Common myeloid progenitor, CD34-positive (primary cell): ENCODE data around the gene FRMD4A.

ENCODE experiments used
- CTCF ChIA-PET: fragments of 350-600 bp; sonication (Branson Sonifier 250); formaldehyde crosslinking; loops from one replicate; lab custom pipeline; 2021; ENCODE audit warnings: antibody characterized with exemption; lab: Charles Lee
- POLR2A ChIA-PET: fragments of 350-600 bp; sonication (Branson Sonifier 250); formaldehyde crosslinking; loops from one replicate; lab custom pipeline; 2021; ENCODE audit warnings: antibody characterized with exemption; lab: Charles Lee
- DNase-seq, 3 donors: peaks; one replicate each; pipeline versions ENCODE4 v3.0.0 to v3.0.0-alpha.2; 2013
- H3K27ac ChIP-seq, 2 experiments: 1 replicate in 1 of 2; 2 replicates in 1 of 2; pipeline ENCODE4 v1.7.0; 2013; ENCODE audit warnings: inconsistent platforms in 2 of 2, low read length in 2 of 2, mild to moderate bottlenecking in 2 of 2, low read depth in 1 of 2, moderate library complexity in 1 of 2; ENCODE audit not compliant: severe bottlenecking in 2 of 2, insufficient read depth in 1 of 2, poor library complexity in 1 of 2
- H3K27me3 ChIP-seq, 5 experiments: replicated peaks in 2 of 5; 1 replicate in 3 of 5; 2 replicates in 2 of 5; pipeline versions ENCODE4 v1.6.1 to v1.7.0; 2013; ENCODE audit warnings: low read length in 4 of 5, mild to moderate bottlenecking in 2 of 5, moderate library complexity in 2 of 5, inconsistent platforms in 1 of 5; ENCODE audit not compliant: insufficient read depth in 5 of 5, control insufficient read depth in 4 of 5
- H3K36me3 ChIP-seq, 4 experiments: 1 replicate in 2 of 4; 2 replicates in 2 of 4; pipeline versions ENCODE4 v1.6.1 to v1.7.0; 2013; ENCODE audit warnings: low read length in 3 of 4, control low read depth in 1 of 4, mild to moderate bottlenecking in 1 of 4; ENCODE audit not compliant: control insufficient read depth in 4 of 4, insufficient read depth in 4 of 4
- H3K4me1 ChIP-seq, 4 experiments: 1 replicate in 3 of 4; 2 replicates in 1 of 4; pipeline versions ENCODE4 v1.6.1 to v1.7.1; 2013; ENCODE audit warnings: low read length in 3 of 4, mild to moderate bottlenecking in 3 of 4, control low read depth in 1 of 4, inconsistent platforms in 1 of 4, moderate library complexity in 1 of 4; ENCODE audit not compliant: control insufficient read depth in 4 of 4, insufficient read depth in 4 of 4; ENCODE audit errors: control extremely low read depth in 1 of 4
- H3K4me3 ChIP-seq, 7 experiments: 1 replicate in 4 of 7; 2 replicates in 3 of 7; pipeline versions ENCODE4 v1.5.1 to v1.7.0; 2013; ENCODE audit warnings: mild to moderate bottlenecking in 7 of 7, low read length in 6 of 7, moderate library complexity in 6 of 7, inconsistent platforms in 2 of 7, low read depth in 2 of 7, control low read depth in 1 of 7; ENCODE audit not compliant: insufficient read depth in 4 of 7, control insufficient read depth in 1 of 7; ENCODE audit errors: extremely low read depth in 1 of 7
- H3K9me3 ChIP-seq, 5 experiments: 1 replicate in 4 of 5; 2 replicates in 1 of 5; pipeline versions ENCODE4 v1.6.1 to v1.7.1; 2013; ENCODE audit warnings: low read length in 4 of 5, mild to moderate bottlenecking in 2 of 5, inconsistent platforms in 1 of 5, low read depth in 1 of 5, moderate library complexity in 1 of 5; ENCODE audit not compliant: control insufficient read depth in 4 of 5, insufficient read depth in 2 of 5; ENCODE audit errors: control extremely low read depth in 1 of 5
- WGBS: methylation state at CpG from one replicate; pipeline ENCODE4 v1.1.5; 2013; ENCODE audit not compliant: insufficient coverage; 5-methylcytosine and 5-hydroxymethylcytosine counted together

FRMD4A gene

DNA sequence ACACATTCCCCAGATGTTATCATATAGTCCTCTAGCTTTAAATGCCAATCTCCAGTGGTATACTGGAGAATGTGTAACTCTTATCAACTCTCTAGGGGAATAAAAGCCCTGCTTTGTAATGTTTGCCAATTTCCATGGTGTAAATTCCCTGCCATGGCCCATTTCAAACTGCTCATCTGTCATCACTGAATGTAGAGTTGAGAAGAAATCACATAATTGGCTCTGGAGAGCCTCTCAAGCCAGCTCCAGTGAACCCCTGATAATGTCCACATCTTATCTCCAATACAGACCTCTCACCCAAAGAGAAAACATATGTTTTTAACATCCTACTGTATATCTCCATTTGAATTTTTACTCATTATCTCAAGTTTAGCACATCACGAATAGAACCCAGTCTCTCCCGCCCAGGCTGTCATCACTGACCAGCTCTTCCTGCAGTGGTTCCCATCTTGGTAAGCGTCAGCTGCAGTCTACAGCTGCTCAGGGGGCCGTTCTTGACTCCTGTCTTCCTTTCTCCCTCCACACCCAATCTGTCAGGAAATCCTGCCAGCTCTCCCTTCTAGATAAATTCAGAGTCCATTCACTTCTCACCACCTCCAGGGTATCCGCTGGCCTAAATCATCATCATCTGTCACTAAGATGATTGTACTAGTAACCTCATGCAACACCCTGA, 332.4 kb downstream of the FRMD4A start:
- CTCF ChIA-PET: no interaction called here
- no peak for DNase-seq
- POLR2A ChIA-PET: no interaction called here

DNA sequence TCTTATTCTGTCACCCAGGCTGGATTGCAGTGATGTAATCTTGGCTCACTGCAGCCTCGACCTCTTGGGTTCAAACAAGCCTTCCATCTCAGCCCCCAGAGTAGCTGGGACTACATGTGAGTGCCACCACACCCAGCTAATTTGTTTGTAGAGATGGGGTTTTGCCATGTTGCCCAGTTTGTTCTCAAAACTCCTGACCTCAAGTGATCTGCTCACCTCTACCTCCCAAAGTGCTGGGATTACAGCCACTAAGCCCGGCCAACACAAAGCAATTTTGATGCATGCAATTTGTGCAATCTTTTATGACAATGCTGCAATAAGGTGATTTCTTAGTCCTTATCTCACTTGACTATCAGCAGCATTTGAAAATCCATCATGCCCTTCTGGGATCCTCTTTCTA, 333.1 kb downstream of the FRMD4A start:
- no peak for DNase-seq
- WGBS: no CpG with 5 or more reads among the region's 2 CpGs

More for the DNA sequence above, 332.4 kb downstream of the FRMD4A start:
- Histone ChIP-seq H3K27ac (no peak overlapping the region), H3K27me3 (peaks cover 0 to 11% (median 3%) of the 10 kb centered on the region in 5 experiments), H3K36me3 (no peaks in the 10 kb centered on the region), H3K4me1 (no peaks in the 10 kb centered on the region), H3K9me3 (peaks cover 0 to 12% (median 0%) of the 10 kb centered on the region in 5 experiments), H3K4me3 (no peak overlapping the region)
- WGBS: 78% methylated on average over 5 of the region's 5 CpGs

DNA sequence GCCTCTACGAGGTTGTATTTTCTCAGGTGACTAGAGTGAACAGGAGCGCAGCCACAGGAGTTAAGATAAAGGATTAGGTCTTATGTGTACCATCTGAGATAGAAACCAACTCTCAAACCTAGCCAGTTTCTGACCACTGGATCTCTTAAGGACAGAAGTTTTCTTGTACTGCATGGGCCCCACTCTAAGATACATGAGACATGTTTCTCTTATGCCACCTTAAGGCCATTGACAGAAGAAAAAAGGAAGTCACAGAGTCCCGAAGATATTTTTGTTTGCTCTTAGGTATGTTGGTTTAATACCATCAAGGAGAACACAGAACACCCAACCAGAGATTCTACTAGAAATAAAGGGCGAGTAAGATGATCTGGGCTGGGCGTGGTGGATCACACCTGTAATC, 335.8 kb downstream of the FRMD4A start:
- H3K9me3 ChIP-seq: peaks cover 0 to 12% (median 0%) of the 10 kb centered on the region in 5 experiments
- no peaks in the 10 kb centered on the region for H3K36me3 ChIP-seq
- peak in 1 of 3 donors; percentile 4 for DNase-seq
- no peak overlapping the region for H3K27ac ChIP-seq
- ChIA-PET CTCF (no interaction called here), POLR2A (no interaction called here)
- peaks cover 0 to 9% (median 0%) of the 10 kb centered on the region in 5 experiments for H3K27me3 ChIP-seq
- H3K4me3 ChIP-seq: no peak overlapping the region
- H3K4me1 ChIP-seq: no peaks in the 10 kb centered on the region
- WGBS: no CpG with 5 or more reads among the region's 5 CpGs

More for the DNA sequence above, 333.1 kb downstream of the FRMD4A start:
- Histone ChIP-seq H3K4me3 (no peak overlapping the region), H3K27ac (no peak overlapping the region), H3K36me3 (no peaks in the 10 kb centered on the region), H3K9me3 (peaks cover 0 to 12% (median 0%) of the 10 kb centered on the region in 5 experiments), H3K27me3 (peaks cover 0 to 9% (median 3%) of the 10 kb centered on the region in 5 experiments), H3K4me1 (no peaks in the 10 kb centered on the region)
- ChIA-PET CTCF (no interaction called here), POLR2A (no interaction called here)

DNA sequence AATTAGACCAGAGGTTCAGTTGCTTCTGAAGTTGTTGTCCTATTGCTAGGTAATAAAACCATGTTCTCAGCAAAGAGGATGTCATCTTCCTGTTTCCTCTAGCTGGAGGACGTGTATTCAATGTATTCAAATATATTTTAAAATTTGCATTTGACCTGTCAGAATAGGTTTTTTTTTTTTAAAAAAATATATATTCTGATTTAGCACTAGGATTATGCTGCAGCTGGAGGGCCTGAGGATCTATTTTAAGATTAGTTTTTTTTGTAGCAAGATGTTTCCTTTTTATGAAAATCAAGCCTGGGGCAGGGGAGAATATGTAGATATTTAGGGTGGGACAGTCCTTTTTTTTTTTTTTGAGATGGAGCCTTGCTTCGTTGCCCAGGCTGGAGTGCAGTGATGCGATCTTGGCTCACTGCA, 337.0 kb downstream of the FRMD4A start:
- Histone ChIP-seq H3K27ac (no peak overlapping the region), H3K27me3 (peaks cover 0 to 9% (median 0%) of the 10 kb centered on the region in 5 experiments)
- no peak for DNase-seq

DNA sequence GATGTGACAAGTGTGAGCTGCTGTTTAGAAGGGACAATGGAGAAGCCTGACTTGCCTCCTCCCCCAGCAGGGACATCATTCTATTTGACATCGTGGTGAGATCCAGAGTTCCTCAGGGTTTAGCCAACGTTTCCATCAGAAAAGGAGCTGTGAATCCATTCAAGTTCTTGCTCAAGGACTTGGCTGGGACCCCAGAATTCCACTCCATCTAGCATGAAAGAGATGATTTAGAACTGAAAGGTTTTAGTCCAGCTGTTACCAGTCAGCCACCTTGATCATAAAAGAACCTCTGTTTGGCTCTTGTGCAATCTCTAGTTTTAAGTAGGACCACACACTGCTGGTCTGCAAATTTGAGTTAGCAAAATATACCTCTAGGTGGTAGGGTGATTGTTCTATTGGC, 337.6 kb downstream of the FRMD4A start:
- Histone ChIP-seq H3K27ac (no peak overlapping the region), H3K4me3 (no peak overlapping the region), H3K27me3 (peaks cover 0 to 9% (median 0%) of the 10 kb centered on the region in 5 experiments), H3K4me1 (no peaks in the 10 kb centered on the region), H3K9me3 (peaks cover 0 to 5% (median 0%) of the 10 kb centered on the region in 5 experiments), H3K36me3 (no peaks in the 10 kb centered on the region)
- WGBS: 75% methylated on average over 2 of the region's 2 CpGs
- no peak for DNase-seq
- CTCF ChIA-PET: interaction anchor here (0.7 kb wide), 1 partner anchor 122 kb away, joined by 3 read pairs; no protein-coding TSS in a partner anchor
- POLR2A ChIA-PET: no interaction called here

More for the DNA sequence above, 337.0 kb downstream of the FRMD4A start:
- ChIA-PET POLR2A (no interaction called here), CTCF (interaction anchor here (0.7 kb wide), 1 partner anchor 123 kb away, joined by 3 read pairs; no protein-coding TSS in a partner anchor)
- H3K4me1 ChIP-seq: no peaks in the 10 kb centered on the region
- 60% methylated on average over 1 of the region's 3 CpGs for WGBS
- peaks cover 0 to 8% (median 0%) of the 10 kb centered on the region in 5 experiments for H3K9me3 ChIP-seq
- no peak overlapping the region for H3K4me3 ChIP-seq
- no peaks in the 10 kb centered on the region for H3K36me3 ChIP-seq

DNA sequence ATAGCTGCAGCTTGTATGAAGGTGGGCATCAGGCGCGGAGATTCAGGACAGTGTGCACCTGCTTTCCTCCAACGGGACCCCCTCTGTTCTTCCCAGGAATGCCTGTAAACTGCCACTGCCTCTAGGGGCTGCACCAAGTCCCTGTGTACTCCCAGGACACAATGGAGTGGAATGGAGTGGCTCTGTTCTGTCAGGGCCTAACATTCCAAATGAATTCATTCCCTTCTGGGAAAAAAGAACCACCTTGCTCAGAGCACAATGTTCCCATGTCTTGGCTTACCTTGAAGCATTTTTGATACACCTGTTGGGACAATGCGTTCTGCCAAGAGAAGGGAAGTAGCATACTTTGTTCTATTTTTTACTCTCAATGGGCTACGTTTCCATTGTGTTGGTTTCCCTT, 339.4 kb downstream of the FRMD4A start:
- Histone ChIP-seq H3K4me1 (no peaks in the 10 kb centered on the region), H3K27me3 (peaks cover 0 to 10% (median 0%) of the 10 kb centered on the region in 5 experiments), H3K9me3 (no peaks in the 10 kb centered on the region), H3K4me3 (no peak overlapping the region), H3K36me3 (no peaks in the 10 kb centered on the region), H3K27ac (no peak overlapping the region)
- CTCF ChIA-PET: no interaction called here
- POLR2A ChIA-PET: no interaction called here
- no CpG with 5 or more reads among the region's 5 CpGs for WGBS
- no peak for DNase-seq

DNA sequence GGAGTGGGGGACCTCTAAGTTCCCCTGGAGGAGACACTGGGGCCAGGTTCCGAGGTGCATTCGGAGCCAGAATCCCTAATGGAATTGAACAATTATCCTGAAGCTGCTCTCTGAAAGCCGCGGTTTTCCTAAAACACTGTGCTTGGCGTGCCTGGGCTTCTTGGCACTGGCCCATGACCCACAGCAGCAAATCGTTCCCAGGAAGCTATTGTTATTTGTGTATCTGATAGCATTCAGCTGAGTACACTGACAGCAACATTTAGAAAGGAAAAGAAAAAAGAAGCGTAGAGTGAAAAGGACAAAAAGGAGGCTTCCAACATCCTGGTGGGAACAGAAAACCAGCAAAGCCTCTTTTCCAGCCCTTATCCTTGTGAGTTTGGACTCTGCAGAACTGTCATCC, 339.8 kb downstream of the FRMD4A start:
- DNase-seq: no peak
- no peak overlapping the region for H3K27ac ChIP-seq
- 93% methylated on average over 7 of the region's 7 CpGs for WGBS
- H3K27me3 ChIP-seq: peaks cover 0 to 10% (median 0%) of the 10 kb centered on the region in 5 experiments
- no peaks in the 10 kb centered on the region for H3K36me3 ChIP-seq
- ChIA-PET CTCF (interaction anchor here (0.8 kb wide), 1 partner anchor 19 kb away, joined by 3 read pairs; no protein-coding TSS in a partner anchor), POLR2A (no interaction called here)
- H3K4me3 ChIP-seq: no peak overlapping the region
- H3K4me1 ChIP-seq: no peaks in the 10 kb centered on the region
- H3K9me3 ChIP-seq: no peaks in the 10 kb centered on the region
